Stimulated activated CD4-positive, alpha-beta T cell treated with anti-CD3 and anti-CD28 coated beads, Interleukin-2, amount 100 ng/mL, for 24 hours (primary cell): ENCODE data around the gene SMARCA4.
"Not testable (repeated sequence)": the region's sequence is repeated elsewhere in the genome, so short reads cannot be mapped to it uniquely, and the experiment has no call there.

ENCODE experiments used
- DNase-seq, 2 donors: peaks; one replicate each; pipeline ENCODE4 v3.0.0-alpha.2; 2020

SMARCA4 gene

GRCh38 chr19:10981252-10981895 lies 20.5 kb downstream of the SMARCA4 start:
- DNase-seq = no peak

GRCh38 chr19:10983026-10983425 lies 22.2 kb downstream of the SMARCA4 start:
- DNase-seq = no peak

GRCh38 chr19:10984166-10984735 lies 23.4 kb downstream of the SMARCA4 start:
- DNase-seq = no peak

GRCh38 chr19:10985502-10985901 lies 24.7 kb downstream of the SMARCA4 start:
- DNase-seq = no peak

- DNase-seq = no peak
Observed at GRCh38 chr19:10986301-10987127, 25.7 kb downstream of the SMARCA4 start.

- no peak for DNase-seq
Observed at GRCh38 chr19:10987571-10988297, 26.9 kb downstream of the SMARCA4 start.

- DNase-seq = no peak
Observed at GRCh38 chr19:10988380-10988779, 27.6 kb downstream of the SMARCA4 start.

- no peak for DNase-seq
Observed at GRCh38 chr19:10988921-10989320, 28.1 kb downstream of the SMARCA4 start.

- DNase-seq = no peak
Observed at GRCh38 chr19:10991076-10991475, 30.2 kb downstream of the SMARCA4 start.

- DNase-seq = no peak
Observed at GRCh38 chr19:10991521-10992081, 30.8 kb downstream of the SMARCA4 start.

GRCh38 chr19:10992174-10992573 lies 31.3 kb downstream of the SMARCA4 start:
- DNase-seq = not testable (repeated sequence)

GRCh38 chr19:10995926-10996600 lies 35.2 kb downstream of the SMARCA4 start:
- DNase-seq = no peak

- no peak for DNase-seq
Observed at GRCh38 chr19:10998045-10998533, 37.3 kb downstream of the SMARCA4 start.

- DNase-seq = no peak
Observed at GRCh38 chr19:10998666-10999065, 37.8 kb downstream of the SMARCA4 start.

- no peak for DNase-seq
Observed at GRCh38 chr19:11005521-11005920, 44.7 kb downstream of the SMARCA4 start.

GRCh38 chr19:11007385-11007784 lies 46.6 kb downstream of the SMARCA4 start:
- no peak for DNase-seq

- no peak for DNase-seq
Observed at GRCh38 chr19:11007962-11008532, 47.2 kb downstream of the SMARCA4 start.

- DNase-seq = no peak
Observed at GRCh38 chr19:11010041-11010440, 49.2 kb downstream of the SMARCA4 start.

- DNase-seq = no peak
Observed at GRCh38 chr19:11012507-11012906, 51.7 kb downstream of the SMARCA4 start.

- no peak for DNase-seq
Observed at GRCh38 chr19:11013771-11014170, 52.9 kb downstream of the SMARCA4 start.

GRCh38 chr19:11014403-11014911 lies 53.6 kb downstream of the SMARCA4 start:
- DNase-seq = no peak

GRCh38 chr19:11016631-11017030 lies 55.8 kb downstream of the SMARCA4 start:
- DNase-seq = no peak
